HT-29 (cell line): ENCODE results near the gene ART3. TPM values are rescaled to one million over a fixed set of nuclear protein-coding genes. Genes with fewer than 3 reads are reported as not detected.
A peak's percentile ranks its signal among the peaks of the same experiment; 100 is the strongest.

ENCODE experiments used
- DNase-seq: peaks from one replicate; pipeline ENCODE4 v3.0.0-alpha.2; 2015; ENCODE audit warnings: low spot score
- total RNA-seq: library from RNA; depleted of rRNA; stranded (reverse); fragments of >200 nt; shearing (Covaris generic); gene quantifications from 2 replicates; pipeline ENCODE4 v1.2.3, GENCODE V29; 2014

ART3 gene
- total RNA-seq, 1 experiment from 2014 or later, result not detected

- DNase-seq, result peak; percentile 92
Measured at GRCh38 chr4:76067652-76068286, 6.7 kb upstream of the ART3 start.

DNA sequence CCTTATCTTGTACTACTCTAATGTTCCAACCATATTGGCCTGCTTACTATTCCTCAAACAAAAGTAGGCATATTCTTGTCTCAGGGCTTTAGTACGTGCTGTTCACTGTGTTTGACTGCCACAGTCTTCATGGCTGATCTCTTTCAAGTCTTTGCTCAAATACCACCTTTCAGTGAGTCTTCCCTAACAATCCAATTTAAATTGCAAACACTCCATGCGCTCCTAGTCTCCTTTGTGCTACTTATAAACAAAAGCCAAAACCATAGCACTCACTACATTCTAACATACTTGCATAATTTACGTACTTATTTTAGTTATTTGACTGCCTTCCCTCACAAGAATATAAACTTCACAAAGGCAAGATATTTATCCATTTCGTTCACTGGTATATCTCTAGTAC, 1.7 kb upstream of the ART3 start:
- DNase-seq, result no peak

DNA sequence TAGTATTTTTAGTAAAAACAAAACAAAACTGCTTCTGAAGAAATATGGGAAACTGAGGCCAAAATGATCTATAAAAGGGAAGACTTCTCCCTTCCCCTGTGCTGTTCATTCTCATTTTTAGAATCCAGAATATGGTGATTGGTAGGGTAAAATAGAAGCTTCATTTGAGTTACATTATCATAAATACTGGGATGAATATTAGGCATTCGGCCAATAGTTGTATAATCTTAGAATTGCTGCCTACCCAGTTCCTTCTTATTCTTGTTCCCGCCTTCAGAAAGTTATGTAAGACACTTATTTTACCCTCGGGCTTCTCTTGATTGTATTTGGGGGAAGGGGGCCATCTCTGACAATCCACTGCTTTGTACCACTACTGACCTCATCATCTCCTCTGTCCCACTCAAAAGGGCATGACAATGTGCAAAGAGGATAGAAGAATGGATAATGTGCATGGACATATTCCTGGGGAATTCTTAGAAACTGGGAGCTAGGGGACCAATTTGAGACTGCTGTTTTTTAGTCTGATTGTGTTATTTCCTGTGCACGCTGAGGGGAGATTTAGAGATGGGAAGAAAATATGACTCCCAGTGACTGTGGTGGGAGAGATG, 588 bp downstream of the ART3 start:
- DNase-seq, result no peak

DNA sequence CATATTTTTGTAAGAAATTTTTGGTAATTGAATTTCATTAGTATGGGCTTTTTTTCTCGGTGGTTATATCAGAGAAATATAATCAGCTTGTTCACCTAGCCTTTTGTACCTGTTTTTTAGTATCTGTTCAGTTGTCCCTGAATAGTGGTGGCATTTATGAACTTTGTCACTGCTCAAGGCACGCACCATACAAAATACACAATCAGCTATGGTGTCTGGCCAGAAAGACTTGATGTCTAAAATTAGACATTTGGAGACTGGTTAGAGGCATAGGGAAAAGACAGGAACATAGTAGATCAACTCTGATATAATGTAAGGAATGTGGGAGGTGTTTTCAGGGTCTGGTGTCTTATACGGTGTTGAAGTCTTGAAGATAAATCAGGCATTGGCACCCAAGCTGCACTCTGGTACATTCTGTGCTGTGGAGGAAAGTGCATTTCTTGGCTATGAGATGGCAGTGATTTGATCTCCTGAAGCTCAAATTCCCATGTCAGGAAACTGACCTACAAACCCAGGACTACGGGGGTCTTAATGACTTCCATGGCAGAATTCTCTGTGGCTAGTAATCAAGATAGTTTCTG, 3.6 kb downstream of the ART3 start:
- no peak for DNase-seq

DNA sequence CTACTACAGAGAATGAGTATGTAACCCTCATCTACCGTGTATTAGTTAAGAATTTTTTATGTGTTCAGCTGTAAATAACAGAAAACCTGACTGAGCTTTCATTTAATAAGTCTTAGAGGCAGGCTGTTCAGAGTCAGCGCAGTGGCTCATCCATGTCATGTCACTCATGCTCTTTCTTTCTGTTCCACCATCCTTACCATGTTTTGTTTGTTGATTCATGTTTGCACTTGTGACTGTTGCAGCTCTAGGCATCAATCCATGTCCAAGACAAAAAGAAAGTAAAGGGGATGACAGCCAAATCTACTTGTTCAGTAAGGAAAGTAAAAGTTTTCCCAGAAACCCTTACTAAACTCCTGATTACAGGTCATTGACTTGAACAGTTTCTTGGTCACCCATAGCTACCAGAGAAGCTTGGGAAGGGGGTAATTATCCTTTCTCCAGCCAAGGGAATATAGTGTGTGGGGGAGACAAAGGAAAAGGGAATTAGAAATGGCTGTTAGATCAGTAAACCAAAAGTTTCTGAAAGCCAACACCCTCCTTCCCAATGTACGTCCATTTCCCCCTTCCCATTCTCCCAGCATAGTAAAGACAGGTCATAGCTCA, 9.0 kb downstream of the ART3 start:
- DNase-seq, result no peak

DNA sequence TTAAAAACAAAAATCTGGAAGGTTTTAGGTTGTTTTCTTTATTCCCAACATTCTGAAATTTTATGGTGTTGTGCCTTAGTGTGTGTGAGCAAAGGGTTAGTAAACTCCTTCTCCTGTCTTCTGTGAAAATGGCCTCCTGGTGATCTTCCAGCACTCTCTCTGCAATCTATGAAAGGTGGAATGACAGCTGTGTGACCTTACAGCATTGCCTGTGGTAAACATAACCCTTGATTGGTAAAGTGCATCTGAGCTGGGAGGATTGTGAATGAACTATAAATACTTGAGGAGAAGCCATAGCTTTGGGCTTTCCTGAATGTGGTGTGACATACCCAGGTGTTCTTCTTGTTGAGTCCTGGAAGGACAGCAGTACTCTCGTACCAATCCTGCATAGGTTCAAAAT, 10.0 kb downstream of the ART3 start:
- no peak for DNase-seq

GRCh38 chr4:76087007-76087769, 12.7 kb downstream of the ART3 start:
- peak; percentile 83 for DNase-seq

- DNase-seq, result no peak
Measured at GRCh38 chr4:76088719-76089118, 14.2 kb downstream of the ART3 start.

GRCh38 chr4:76090241-76090691, 15.8 kb downstream of the ART3 start:
- peak; percentile 58 for DNase-seq

DNA sequence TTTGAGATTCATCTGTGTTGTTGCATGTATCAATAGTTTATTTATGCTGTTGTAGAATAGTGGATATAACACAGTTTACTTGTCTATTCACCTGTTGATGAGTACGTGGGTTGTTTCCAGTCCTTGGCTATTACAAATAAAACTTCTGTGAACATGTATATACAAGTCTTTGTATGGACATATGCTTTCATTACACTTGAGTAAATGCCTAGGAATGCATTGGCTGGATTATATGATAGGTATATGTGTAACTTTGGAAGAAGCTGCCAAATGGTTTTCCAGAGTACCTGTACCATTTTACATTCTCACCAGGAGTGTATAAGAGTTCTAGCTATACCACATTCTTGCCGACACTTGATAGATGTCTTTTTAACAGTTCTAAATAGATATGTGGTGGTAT, 16.5 kb downstream of the ART3 start:
- no peak for DNase-seq

- no peak for DNase-seq
Measured at GRCh38 chr4:76095568-76095967, 21.1 kb downstream of the ART3 start.

DNA sequence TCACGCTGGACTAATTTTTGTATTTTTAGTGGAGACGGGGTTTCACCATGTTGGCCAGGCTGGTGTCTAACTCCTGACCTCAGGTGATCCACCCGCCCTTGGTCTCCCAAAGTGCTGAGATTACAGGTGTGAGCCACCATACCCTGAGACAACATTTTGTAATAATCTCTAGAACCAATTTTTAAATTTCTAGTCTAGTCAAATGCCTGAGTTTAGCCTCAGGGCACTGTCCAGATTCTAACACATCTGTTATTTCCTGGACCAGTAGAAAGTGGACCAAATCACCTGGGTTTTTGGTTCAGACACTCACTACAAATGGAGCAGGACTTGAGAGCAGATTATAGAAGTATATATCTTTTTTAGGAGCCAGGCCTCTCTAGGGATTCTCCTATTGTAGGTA, 21.6 kb downstream of the ART3 start:
- no peak for DNase-seq

GRCh38 chr4:76105652-76106051, 31.1 kb downstream of the ART3 start:
- peak; percentile 36 for DNase-seq

GRCh38 chr4:76106442-76106841, 31.9 kb downstream of the ART3 start:
- DNase-seq, result no peak

GRCh38 chr4:76108467-76109181, 34.1 kb downstream of the ART3 start:
- peak; percentile 18 for DNase-seq

DNA sequence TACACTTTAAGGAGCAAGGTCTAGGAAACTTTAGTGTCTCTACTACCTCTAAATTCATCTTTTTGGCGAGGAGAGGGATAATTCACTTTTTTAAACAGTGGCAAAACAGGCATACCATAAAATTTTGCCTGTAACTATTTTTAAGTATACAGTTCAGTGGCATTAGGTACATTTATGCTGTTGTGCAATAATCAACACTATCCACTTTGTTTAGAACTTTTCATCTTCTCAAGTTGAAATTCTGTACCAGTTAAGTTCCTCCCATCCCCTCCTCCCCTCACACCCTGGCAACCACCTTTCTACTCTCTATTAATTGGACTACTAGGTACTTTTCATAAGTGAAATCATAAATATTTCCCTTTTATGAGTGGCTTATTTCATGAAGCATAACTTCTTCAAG, 42.3 kb downstream of the ART3 start:
- DNase-seq, result no peak

GRCh38 chr4:76117536-76117935, 43.0 kb downstream of the ART3 start:
- no peak for DNase-seq

DNA sequence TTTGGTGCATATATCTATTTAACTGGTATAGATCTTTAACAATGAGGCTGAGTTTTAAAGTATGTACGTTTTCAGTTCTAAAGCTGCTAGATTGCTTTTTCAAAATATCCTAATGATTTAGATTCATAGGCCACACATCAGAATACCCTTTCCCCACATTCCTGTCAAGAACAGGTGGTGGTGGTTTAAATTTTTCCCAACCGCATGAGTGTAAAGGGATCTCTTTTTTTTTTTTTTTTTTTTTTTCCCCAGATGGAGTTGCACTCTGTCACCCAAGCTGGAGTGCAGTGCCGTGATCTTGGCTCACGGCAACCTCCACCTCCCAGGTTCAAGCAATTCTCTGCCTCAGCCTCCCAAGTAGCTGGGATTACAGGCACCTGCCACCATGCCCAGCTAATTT, 45.7 kb downstream of the ART3 start:
- DNase-seq, result no peak

DNA sequence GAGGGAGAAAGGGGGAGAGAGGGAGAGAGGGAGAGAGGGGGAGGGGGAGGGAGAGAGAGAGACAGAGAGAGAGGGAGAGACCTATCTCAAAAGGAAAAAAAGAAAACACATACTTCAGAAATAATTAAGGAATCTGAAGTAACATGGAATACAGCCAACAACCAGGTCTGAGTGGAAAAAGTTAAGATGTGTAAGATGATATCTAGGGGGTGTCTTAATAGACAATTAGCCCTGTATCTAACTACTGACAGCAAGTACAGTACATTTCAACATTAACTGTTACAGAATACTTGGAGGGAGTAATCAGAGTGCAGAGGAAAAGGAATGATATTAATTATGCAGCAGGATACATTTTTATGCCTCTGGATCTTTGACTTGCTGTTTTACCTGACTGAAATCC, 51.3 kb downstream of the ART3 start:
- no peak for DNase-seq

- no peak for DNase-seq
Measured at GRCh38 chr4:76127754-76128153, 53.2 kb downstream of the ART3 start.

GRCh38 chr4:76141241-76141640, 66.7 kb downstream of the ART3 start:
- no peak for DNase-seq
